ENCODE measurements around the gene R3HDM4.

- TF ChIP-seq, protein P1, sequence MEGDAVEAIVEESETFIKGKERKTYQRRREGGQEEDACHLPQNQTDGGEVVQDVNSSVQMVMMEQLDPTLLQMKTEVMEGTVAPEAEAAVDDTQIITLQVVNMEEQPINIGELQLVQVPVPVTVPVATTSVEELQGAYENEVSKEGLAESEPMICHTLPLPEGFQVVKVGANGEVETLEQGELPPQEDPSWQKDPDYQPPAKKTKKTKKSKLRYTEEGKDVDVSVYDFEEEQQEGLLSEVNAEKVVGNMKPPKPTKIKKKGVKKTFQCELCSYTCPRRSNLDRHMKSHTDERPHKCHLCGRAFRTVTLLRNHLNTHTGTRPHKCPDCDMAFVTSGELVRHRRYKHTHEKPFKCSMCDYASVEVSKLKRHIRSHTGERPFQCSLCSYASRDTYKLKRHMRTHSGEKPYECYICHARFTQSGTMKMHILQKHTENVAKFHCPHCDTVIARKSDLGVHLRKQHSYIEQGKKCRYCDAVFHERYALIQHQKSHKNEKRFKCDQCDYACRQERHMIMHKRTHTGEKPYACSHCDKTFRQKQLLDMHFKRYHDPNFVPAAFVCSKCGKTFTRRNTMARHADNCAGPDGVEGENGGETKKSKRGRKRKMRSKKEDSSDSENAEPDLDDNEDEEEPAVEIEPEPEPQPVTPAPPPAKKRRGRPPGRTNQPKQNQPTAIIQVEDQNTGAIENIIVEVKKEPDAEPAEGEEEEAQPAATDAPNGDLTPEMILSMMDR (conservative IDR thresholded peaks at IDR 0.05 in 1 of 2, IDR thresholded peaks at IDR 0.05 in 1 of 2; ENCODE audit: extremely low read depth in 1 of 2, insufficient read depth in 1 of 2, low read depth in 1 of 2, low read length in 2 of 2): no peak
- TF ChIP-seq EZH2 (IDR thresholded peaks at IDR 0.05; ENCODE audit: borderline replicate concordance, low read length): no peak
Observed at GRCh38 chr19:892243-892893, 20.7 kb downstream of the R3HDM4 start.
